T-helper 9 cell (primary cell): ENCODE measurements around the gene SPATA9.
A peak's percentile ranks its signal among the peaks of the same experiment; 100 is the strongest.
"Not testable (repeated sequence)": the region's sequence is repeated elsewhere in the genome, so short reads cannot be mapped to it uniquely, and the experiment has no call there.

ENCODE experiments used
- DNase-seq: peaks from one replicate; pipeline ENCODE4 v3.0.0-alpha.2; 2020

The SPATA9 gene

DNA sequence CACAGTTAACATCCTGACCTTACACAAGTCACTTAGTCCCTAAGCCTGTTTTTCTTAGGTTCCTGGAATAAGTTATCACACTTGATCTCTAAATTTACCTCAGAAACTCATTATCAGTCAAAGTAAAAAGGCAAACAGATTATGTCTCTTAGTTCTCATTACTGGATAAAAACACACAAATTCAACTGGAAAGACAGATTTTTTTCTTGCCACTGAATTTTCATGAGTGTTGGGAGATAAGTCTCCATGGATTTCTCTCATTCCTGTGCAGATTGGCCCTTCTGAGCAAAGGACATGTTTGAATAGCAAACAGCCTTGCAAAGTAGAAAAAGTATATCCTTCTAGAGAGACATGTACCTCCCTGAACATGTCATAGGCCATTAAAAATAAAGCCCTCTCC lies 10.2 kb downstream of the SPATA9 start:
- no peak for DNase-seq

DNA sequence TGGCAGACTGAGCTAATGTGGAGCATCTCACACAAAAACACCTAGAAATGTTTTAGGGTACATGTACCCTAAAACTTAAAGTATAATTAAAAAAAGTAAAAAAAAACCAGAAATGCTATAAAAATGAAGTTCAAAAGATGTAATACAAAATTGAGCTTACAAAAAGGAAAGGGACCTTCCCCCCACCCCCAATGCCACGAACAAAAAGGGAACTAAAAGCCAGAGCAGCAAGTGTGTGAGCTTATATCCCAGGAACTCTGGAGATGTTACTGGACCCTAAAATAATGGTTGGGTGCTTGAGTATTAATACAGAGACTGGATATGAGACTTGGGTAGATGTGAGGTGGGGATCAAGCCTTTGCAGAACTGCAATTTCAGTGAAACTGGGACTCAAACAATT lies 11.0 kb downstream of the SPATA9 start:
- DNase-seq = no peak

- no peak for DNase-seq
These were observed 12.2 kb downstream of the SPATA9 start for GRCh38 chr5:95670568-95670967.

- no peak for DNase-seq
These were observed 12.8 kb downstream of the SPATA9 start for GRCh38 chr5:95669985-95670384.

DNA sequence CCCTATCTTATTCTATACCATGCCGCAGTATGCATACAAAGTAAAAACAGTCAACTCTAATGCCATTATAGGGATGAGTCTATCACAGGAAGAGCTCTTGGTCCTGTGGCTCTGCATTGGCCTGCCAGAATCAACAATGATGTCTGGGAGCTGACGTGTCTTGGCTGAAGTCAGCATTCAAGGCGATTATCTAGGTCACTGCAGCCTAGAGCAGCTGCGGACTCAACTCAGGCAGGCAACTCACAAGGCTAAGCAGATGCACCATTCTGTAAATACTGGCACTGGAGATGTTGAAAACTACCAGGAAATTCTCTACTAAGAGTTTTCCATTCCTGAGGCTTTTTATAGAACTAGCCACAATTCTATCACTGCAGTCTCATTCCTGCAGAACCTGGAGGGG lies 13.3 kb downstream of the SPATA9 start:
- no peak for DNase-seq

DNA sequence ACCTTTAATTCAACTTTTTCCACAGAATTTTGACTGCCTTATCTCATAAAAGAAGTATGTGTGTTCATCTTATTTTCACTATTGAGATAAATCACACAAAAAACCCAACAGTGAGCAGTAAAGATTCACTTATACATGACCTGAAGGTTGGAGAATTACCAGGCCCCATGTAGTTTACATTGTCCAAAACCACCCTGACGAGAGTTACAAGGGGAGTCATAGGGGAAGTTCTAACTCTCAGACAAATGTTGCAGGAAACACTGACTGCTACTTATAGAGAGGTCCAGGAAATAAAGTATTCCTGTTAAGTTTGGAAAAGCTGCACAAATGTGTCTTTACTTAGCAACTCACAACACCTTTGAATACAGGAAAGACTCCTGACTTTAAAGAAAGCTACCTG lies 14.1 kb downstream of the SPATA9 start:
- DNase-seq = no peak

- DNase-seq = no peak
These were observed 14.6 kb downstream of the SPATA9 start for GRCh38 chr5:95668216-95668615.

GRCh38 chr5:95667678-95668077 lies 15.1 kb downstream of the SPATA9 start:
- no peak for DNase-seq

- DNase-seq = no peak
These were observed 15.7 kb downstream of the SPATA9 start for GRCh38 chr5:95667061-95667618.

- no peak for DNase-seq
These were observed 18.5 kb downstream of the SPATA9 start for GRCh38 chr5:95664204-95664786.

DNA sequence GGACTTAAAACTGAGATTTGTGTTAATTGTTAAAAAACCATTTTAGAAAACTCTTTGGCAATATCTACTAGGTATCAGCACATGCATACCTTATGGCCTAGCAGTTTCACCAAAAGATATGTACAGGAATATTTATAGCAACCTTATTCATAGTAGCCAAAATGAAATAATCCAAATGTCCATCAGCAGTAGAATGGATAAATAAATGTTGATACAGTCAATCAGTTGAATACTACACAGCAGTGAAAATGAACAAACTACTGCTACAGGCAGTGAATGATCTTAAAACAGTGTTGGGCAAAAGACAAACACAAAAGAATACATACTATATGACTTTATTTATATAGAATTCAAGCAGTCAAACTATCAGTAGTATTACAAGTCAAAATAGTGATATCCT lies 19.8 kb downstream of the SPATA9 start:
- DNase-seq = no peak

DNA sequence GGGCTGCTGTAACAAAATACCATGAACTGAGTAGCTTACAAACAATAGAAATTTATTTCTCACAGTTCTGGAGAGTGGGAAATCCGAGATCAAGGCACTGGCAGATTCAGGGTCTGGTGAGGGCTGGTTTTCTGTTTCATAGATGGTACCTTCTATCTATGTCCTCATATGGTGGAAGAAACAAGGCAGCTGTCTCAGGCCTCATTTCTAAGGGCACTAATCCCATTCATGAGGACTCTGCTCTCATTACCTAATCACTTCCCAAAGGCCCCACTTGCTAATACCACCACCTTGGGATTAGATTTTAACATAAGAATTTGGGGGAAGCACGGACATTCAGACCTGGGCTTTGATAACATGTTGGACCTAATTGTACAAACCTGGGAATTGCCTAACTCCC lies 22.7 kb downstream of the SPATA9 start:
- no peak for DNase-seq

- DNase-seq = no peak
These were observed 27.2 kb downstream of the SPATA9 start for GRCh38 chr5:95655575-95655974.

DNA sequence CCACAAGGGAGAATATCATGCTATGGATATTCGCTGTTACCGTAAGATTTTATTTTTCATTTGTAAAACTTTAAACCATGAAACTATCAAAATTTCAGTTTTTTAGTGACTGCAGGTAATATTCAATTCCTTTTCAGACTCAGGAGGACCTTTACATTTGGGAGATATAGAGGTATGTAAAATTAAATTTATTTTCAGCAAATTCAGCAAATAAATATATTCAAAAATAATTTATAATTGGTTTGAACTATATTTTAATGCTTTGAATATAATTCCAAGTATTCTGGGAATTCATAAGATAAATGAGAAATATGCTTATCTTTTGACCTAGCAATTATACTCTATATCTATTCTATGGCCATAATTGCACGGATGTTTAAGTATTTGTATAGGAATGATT lies 28.6 kb downstream of the SPATA9 start:
- DNase-seq = no peak

DNA sequence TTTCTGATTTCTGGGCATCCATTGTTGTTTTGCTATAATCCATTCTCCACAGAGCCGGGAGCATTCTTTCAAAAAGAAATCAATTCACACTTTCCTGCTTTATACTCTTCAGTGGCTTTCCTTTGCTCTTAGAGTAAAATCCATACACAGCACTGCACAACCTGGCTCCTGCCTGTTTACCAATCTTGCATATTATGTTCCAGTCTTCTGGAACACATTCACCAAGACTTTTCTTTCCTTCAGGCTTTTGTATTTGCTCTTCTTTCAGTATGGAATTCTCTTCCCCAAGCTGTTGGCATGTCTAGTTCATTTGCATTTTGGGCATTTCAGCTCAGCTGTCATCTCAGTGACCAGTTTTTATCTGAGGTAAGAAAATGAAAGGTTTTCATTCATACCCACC lies 29.9 kb downstream of the SPATA9 start:
- no peak for DNase-seq

DNA sequence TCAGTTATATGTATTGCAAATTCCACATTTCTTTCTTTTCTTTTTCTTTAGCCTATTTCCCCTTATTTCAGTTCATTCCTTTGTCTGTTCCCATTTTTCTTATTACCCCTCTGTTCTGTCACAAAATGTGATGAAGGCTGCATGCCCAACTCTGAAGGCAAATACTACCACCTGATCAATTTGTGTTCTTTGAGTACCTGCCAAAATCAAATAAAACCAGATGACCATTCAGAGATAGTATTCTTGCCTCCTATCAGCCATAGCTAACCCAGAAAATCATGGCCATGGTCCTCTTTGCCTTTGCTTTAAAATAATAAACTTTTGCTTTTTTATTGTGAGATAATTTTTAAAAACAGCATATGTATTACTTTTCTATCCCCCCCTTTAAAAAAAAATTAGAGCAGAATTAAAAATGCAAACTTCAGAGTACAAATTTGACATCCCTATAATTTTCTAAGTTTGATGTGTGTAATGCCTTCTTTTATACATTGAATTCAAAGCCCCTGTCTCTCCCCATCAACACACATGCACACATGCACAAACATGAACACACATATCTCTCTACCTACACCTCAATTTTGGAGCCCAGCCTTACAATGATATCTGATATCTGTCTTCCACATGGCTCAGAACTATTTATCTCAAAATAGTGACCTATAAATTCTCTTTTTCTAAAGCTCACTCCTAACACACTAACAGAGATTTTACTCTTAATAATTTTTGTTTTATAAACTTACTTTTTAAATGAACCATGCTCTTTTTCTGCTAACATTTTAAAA lies 32.8 kb downstream of the SPATA9 start:
- DNase-seq = no peak

GRCh38 chr5:95649274-95649673 lies 33.5 kb downstream of the SPATA9 start:
- DNase-seq = no peak

DNA sequence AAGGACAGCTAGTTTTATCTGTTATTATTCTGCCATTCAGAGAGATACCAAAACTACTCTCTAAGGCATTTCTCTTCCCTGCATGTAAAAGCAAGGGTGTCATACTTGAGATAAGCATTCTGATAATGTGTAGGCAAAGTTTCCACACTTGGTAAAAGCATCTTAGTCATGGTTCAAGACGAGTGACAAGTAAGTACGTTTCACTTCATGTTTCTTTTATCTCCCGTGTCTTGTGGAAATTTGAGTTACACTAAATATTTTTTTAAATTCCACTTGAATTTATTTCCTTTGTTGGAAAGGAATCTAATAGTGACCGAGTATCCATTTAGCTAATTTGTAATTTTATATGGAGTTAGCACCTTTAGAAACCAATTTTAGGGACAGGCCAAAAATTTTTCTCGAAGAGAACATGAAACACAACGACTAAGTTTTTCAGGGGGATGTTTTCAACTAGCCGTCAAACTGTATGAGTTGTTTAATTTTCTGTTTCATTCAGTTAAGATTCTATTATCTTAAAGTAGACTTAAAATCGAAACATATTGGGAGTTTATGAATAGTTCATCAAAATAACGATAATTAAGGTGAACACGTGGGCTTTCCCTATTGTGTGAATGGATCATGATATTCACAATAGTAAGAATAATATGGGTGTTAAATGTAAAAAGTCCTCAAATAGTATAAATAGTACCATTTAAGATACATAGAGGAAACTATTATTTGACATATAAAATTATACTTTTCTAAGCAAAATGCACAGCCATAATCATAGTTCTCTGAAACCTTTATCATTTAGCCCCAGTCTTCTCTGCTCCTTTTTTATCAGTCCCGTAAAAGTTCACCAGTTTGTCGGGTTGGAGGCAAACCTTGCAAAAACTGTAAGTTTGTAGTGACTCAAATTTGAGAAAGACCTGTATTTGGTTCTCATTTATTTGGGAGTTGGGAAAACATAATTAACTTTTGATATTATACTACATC lies 34.6 kb downstream of the SPATA9 start:
- no peak for DNase-seq

DNA sequence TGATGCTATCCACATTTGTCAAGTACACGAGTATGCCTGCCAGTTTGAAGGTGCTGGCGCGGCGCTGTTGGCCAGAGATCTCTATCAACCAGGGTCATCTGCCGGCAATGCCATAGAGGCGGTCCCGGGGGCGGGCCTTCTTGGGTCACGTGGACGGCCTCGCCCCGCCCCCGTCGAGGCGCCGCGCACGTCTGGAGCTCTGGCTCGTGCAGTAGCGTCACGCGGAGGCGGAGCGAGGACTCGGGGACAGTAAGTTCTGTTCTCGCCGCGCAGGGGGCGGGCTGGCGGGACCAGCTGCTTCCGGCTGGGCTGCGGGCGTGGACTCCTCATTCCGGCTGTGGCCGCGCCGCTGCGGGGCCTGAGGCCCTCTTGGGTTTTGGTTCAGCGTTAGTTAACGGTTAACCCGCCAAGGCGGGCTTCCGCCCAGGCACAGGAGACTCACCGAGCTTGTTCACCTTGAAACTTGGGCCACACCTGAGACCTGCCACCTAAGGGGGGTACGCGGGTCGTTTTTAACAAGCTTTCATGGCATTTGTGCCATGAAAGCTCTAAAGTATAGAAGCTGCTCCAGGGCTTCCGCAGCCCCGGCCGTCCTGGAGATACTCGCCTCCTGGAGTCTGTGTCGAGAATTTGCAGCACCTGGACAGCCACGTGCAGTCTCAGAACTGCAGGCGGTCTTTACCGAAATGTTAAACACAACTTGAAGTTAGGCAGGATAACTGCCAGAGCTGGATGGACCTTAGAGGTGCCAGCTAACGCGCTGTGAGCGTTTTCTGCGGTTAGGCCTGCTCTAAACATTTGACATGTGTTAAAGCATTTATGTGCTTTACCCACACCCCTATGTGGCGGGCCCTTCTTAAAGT lies 36.0 kb downstream of the SPATA9 start, which contains the start of gene RFESD:
Gene RFESD (plus strand): TSS at position 209 of the 863 bp plus-strand sequence. CDS start 5,495 bp downstream, outside the sequence.
- DNase-seq = peak; percentile 90

- DNase-seq = not testable (repeated sequence)
These were observed 36.6 kb downstream of the SPATA9 start for GRCh38 chr5:95646226-95646568.

DNA sequence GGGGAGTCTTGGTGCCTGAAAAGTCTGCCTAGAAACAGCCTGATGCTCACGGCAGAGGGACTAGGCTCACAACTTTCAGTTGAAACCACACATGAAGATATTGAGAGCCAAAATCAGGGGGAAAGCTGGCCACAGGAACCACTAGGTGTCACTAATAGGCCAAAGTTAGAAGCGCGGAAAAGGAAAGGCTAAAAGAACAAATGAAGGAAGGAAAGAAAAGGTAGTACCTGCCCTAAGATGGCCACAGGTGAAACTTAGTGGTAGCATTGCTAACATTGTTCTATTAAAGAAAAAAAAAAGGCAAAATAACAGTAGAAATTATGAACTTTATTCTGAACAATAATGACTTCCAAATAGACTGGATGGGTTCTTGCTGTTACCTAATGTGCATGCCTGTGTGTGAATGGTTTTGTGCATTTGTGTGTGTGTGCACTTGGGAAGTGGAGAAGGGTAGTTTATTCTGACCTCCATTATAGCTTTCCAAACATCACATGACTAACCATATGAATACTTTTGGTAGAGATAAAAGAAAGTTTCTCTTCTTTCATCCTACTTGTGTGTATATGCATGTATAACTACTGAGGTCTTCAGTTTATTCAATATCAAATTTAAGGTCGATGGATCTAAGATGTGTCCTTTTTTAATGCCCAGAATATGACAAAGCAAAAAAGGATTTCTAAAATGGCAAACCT lies 38.3 kb downstream of the SPATA9 start:
- no peak for DNase-seq

DNA sequence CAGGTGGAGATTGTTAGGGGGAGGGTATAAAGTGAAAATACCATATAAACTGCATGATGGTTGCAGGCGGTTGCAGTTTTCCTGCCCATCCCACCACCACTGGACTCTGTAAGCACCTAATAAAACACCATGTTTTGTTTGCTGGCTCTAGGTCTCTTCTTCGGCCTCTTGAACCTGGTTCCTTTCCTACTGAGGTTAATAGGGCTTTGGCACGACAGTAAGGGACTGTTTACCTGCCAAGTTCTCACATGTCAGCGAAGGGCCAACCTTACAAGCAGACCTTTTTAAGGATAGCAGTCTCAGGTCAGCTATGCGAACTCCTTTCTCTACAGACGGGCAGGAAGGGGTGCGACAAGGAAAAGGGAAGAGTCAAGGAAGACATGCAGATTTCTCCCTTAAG lies 39.6 kb downstream of the SPATA9 start:
- no peak for DNase-seq
